Mesenchymal stem cell (in vitro differentiated cells and primary cell): ENCODE data around the gene MNX1.
A peak's percentile ranks its signal among the peaks of the same experiment; 100 is the strongest.

Source experiments
- DNase-seq: peaks from one replicate; pipeline ENCODE4 v3.0.0-alpha.2; 2013
- H2AFZ ChIP-seq: one replicate; pipeline ENCODE4 v1.6.1; 2013; ENCODE audit warnings: low read depth, mild to moderate bottlenecking, control low read depth, inconsistent platforms, low read length, moderate library complexity
- H2AK5ac ChIP-seq: 2 replicates; pipeline ENCODE4 v1.6.1; 2013; ENCODE audit warnings: low read length, moderate library complexity, mild to moderate bottlenecking, inconsistent platforms; ENCODE audit not compliant: severe bottlenecking
- H2BK120ac ChIP-seq: one replicate; pipeline ENCODE4 v1.6.1; 2013; ENCODE audit warnings: low read depth, mild to moderate bottlenecking, inconsistent platforms, low read length, moderate library complexity
- H2BK12ac ChIP-seq, 2 experiments: one replicate each; pipeline ENCODE4 v1.6.1; 2013; ENCODE audit warnings: inconsistent platforms in 2 of 2, low read length in 2 of 2, mild to moderate bottlenecking in 2 of 2, moderate library complexity in 2 of 2, control low read depth in 1 of 2
- H2BK15ac ChIP-seq: one replicate; pipeline ENCODE4 v1.6.1; 2013; ENCODE audit warnings: mild to moderate bottlenecking, low read depth, inconsistent platforms; ENCODE audit not compliant: poor library complexity, severe bottlenecking
- H2BK5ac ChIP-seq: 2 replicates; pipeline ENCODE4 v1.6.1; 2013; ENCODE audit warnings: low read depth, mild to moderate bottlenecking, low read length, control low read depth, inconsistent platforms; ENCODE audit not compliant: poor library complexity, severe bottlenecking
- H3K14ac ChIP-seq, 2 experiments: one replicate each; pipeline ENCODE4 v1.6.1; 2013; ENCODE audit warnings: inconsistent platforms in 2 of 2, low read length in 2 of 2, control low read depth in 1 of 2, mild to moderate bottlenecking in 1 of 2, moderate library complexity in 1 of 2
- H3K18ac ChIP-seq, 2 experiments: one replicate each; pipeline ENCODE4 v1.6.1; 2013; ENCODE audit warnings: inconsistent platforms in 2 of 2, low read length in 2 of 2, control low read depth in 1 of 2, low read depth in 1 of 2, mild to moderate bottlenecking in 1 of 2
- H3K23ac ChIP-seq, 2 experiments: one replicate each; pipeline ENCODE4 v1.6.1; 2013; ENCODE audit warnings: inconsistent platforms in 2 of 2, low read length in 2 of 2, mild to moderate bottlenecking in 2 of 2, moderate library complexity in 2 of 2, control low read depth in 1 of 2
- H3K27ac ChIP-seq: 2 replicates; pipeline ENCODE4 v1.5.1; 2013; ENCODE audit warnings: mild to moderate bottlenecking, moderate library complexity, low read length, control low read depth, inconsistent platforms; ENCODE audit not compliant: poor library complexity, severe bottlenecking
- H3K27me3 ChIP-seq, 2 experiments: 2 replicates each; pipeline versions ENCODE4 v1.6.1 to v1.7.0; 2013; ENCODE audit warnings: low read length in 2 of 2, mild to moderate bottlenecking in 2 of 2, moderate library complexity in 2 of 2, control low read depth in 1 of 2, inconsistent platforms in 1 of 2; ENCODE audit not compliant: control insufficient read depth in 1 of 2, insufficient read depth in 1 of 2
- H3K36me3 ChIP-seq, 2 experiments: 2 replicates each; pipeline versions ENCODE4 v1.6.1 to v1.7.0; 2013; ENCODE audit warnings: low read length in 2 of 2, control low read depth in 1 of 2, inconsistent platforms in 1 of 2, low read depth in 1 of 2, mild to moderate bottlenecking in 1 of 2; ENCODE audit not compliant: insufficient read depth in 2 of 2, control insufficient read depth in 1 of 2
- H3K4ac ChIP-seq, 2 experiments: one replicate each; pipeline ENCODE4 v1.6.1; 2013; ENCODE audit warnings: inconsistent platforms in 2 of 2, low read length in 2 of 2, mild to moderate bottlenecking in 2 of 2, moderate library complexity in 2 of 2, control low read depth in 1 of 2, low read depth in 1 of 2
- H3K4me1 ChIP-seq: 2 replicates; pipeline ENCODE4 v1.6.1; 2013; ENCODE audit warnings: low read depth, low read length, control low read depth; ENCODE audit not compliant: control insufficient read depth, insufficient read depth
- H3K4me2 ChIP-seq: 2 replicates; pipeline ENCODE4 v1.6.1; 2013; ENCODE audit warnings: low read length, mild to moderate bottlenecking, inconsistent platforms; ENCODE audit not compliant: poor library complexity, severe bottlenecking
- H3K4me3 ChIP-seq, 2 experiments: 2 replicates each; pipeline versions ENCODE4 v1.5.1 to v1.7.0; 2013; ENCODE audit warnings: low read length in 2 of 2, mild to moderate bottlenecking in 2 of 2, control low read depth in 1 of 2, low read depth in 1 of 2; ENCODE audit not compliant: insufficient read depth in 1 of 2
- H3K79me1 ChIP-seq: replicated peaks from 2 replicates; pipeline ENCODE4 v1.6.1; 2013; ENCODE audit warnings: mild to moderate bottlenecking, control low read depth, low read length, inconsistent platforms; ENCODE audit not compliant: poor library complexity, severe bottlenecking
- H3K9ac ChIP-seq: 2 replicates; pipeline ENCODE4 v1.7.0; 2013; ENCODE audit warnings: mild to moderate bottlenecking, low read length, moderate library complexity
- H3K9me3 ChIP-seq: 2 replicates; pipeline ENCODE4 v1.7.0; 2013; ENCODE audit warnings: mild to moderate bottlenecking, low read length; ENCODE audit not compliant: control insufficient read depth
- H4K8ac ChIP-seq: one replicate; pipeline ENCODE4 v1.6.1; 2013; ENCODE audit warnings: inconsistent platforms, mild to moderate bottlenecking, low read length, moderate library complexity
- H4K91ac ChIP-seq: one replicate; pipeline ENCODE4 v1.6.1; 2013; ENCODE audit warnings: mild to moderate bottlenecking, low read length, inconsistent platforms
- WGBS: methylation state at CpG from one replicate; pipeline ENCODE4 v1.1.7; 2013; ENCODE audit warnings: mixed read lengths; 5-methylcytosine and 5-hydroxymethylcytosine counted together

MNX1 gene

DNA sequence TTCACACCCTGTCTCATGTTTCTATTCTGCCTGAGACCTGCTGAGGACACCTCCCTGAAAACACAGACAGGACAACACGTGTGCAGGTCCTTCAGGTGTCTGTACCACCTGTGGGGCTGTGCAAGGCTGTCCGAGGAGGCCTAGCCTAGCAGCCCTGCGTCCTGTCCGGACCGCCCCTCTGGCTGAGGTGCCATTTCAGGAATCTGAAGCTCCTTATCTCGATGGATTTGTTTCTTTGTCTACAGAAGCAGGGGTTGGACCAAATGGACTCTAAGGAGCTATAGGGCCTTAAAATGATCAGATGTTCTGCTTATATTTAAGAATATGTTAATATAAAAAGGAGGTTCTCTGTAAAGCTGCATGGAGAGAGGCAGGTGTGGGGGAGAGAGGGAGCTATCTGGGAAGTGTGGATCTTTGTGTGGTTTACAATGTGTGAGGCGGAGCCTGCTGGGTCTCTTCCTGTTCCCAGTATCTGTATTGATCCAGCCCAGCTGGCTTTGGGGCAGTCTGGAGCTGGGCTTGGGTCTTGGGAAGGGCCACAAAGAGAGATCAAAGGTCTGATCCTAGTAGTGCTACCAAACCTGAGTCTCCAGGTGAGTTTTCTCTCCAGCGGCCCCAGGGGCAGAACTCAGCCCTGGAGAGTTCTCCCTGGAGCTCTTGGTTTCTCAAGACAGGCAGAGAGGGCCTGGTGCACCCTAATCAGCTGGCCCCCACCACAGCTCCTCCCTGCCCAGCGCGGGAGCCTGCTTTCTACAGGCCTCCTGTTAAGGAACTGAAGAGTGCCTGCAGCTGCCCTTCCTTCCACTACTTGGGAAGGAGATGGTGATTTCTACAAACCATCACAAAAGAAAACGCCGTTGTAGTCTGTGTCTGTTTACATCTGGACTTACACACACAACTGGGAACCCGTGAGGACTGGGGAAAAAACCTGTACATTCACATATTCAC is 3.4 kb upstream of the MNX1 start:
- H3K27me3 ChIP-seq = peaks cover 86 to 92% of the 10 kb centered on the region in 2 experiments
- H2BK5ac ChIP-seq = no peak overlapping the region
- no peak overlapping the region for H2BK120ac ChIP-seq
- no peaks in the 10 kb centered on the region for H3K36me3 ChIP-seq
- H3K14ac ChIP-seq = no peak overlapping the region
- no peak for DNase-seq
- no peak overlapping the region for H2AK5ac ChIP-seq
- no peaks in the 10 kb centered on the region for H3K79me1 ChIP-seq
- H2AFZ ChIP-seq = no peak overlapping the region
- no peak overlapping the region for H3K9ac ChIP-seq
- no peak overlapping the region for H3K4me2 ChIP-seq
- H3K4ac ChIP-seq = no peak overlapping the region
- H3K18ac ChIP-seq = no peak overlapping the region
- H2BK12ac ChIP-seq = no peak overlapping the region
- peaks cover 33% of the 10 kb centered on the region for H3K4me1 ChIP-seq
- WGBS = 17% methylated on average over 13 of the region's 13 CpGs
- no peak overlapping the region for H3K23ac ChIP-seq
- H3K27ac ChIP-seq = no peak overlapping the region
- H2BK15ac ChIP-seq = no peak overlapping the region
- no peak overlapping the region for H3K4me3 ChIP-seq
- H4K91ac ChIP-seq = no peak overlapping the region
- H3K9me3 ChIP-seq = no peaks in the 10 kb centered on the region
- H4K8ac ChIP-seq = no peak overlapping the region

DNA sequence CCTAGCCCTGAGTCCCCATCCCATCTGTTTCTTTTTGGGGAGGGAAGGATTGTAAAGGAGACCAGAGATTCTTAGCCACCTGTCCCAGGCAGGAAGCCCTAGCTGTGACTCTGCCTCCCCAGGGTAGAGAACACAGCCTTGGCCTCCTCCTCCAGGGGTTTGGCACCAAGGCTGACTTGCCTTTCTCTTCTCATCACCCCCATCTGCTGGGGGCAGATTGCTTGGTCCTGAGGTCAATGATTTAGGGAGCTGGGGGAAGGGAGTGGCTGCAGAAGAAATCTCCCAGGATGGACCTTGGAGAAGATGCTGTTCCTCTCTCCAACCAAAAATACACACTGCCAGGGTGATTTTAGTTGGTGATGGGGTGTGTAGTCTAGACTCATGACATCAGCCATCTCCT is 2.6 kb upstream of the MNX1 start:
- Histone ChIP-seq H3K4ac (no peak overlapping the region), H3K4me3 (no peak overlapping the region), H3K9ac (no peak overlapping the region), H3K79me1 (no peaks in the 10 kb centered on the region), H2BK12ac (no peak overlapping the region), H3K14ac (no peak overlapping the region), H4K8ac (no peak overlapping the region), H4K91ac (no peak overlapping the region), H2AK5ac (no peak overlapping the region), H2BK120ac (no peak overlapping the region), H3K23ac (no peak overlapping the region), H2BK5ac (no peak overlapping the region), H3K4me2 (no peak overlapping the region), H3K9me3 (no peaks in the 10 kb centered on the region), H3K27ac (no peak overlapping the region), H2BK15ac (no peak overlapping the region), H3K27me3 (peaks cover 86 to 92% of the 10 kb centered on the region in 2 experiments), H3K4me1 (peaks cover 32% of the 10 kb centered on the region), H3K36me3 (no peaks in the 10 kb centered on the region), H3K18ac (no peak overlapping the region), H2AFZ (no peak overlapping the region)
- DNase-seq = no peak

DNA sequence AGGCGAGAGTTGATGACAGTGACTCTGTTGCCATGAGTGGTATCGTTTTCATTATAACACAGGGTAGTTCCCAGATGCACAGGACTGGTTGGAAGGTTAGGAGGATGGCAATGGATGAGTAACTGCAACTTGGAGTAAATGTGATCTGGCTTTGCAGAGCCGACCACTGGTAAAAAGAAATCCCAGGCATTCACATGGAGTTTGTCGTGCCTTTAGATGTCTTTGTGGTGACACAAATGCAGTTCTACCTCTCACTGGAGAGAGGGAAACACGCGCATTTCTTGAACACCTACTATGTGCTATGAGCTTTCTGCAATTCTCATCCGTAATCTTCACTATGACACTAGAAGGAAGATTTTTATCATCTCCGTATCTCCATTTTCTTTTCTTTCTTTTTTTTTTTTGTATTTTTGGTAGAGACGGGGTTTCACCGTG is 1.7 kb upstream of the MNX1 start:
- Histone ChIP-seq H3K14ac (no peak overlapping the region), H3K9ac (no peak overlapping the region), H3K18ac (no peak overlapping the region), H3K36me3 (no peaks in the 10 kb centered on the region), H2BK5ac (no peak overlapping the region), H3K4me3 (no peak overlapping the region), H2BK15ac (no peak overlapping the region), H2AK5ac (no peak overlapping the region), H3K23ac (no peak overlapping the region), H2AFZ (no peak overlapping the region), H3K9me3 (no peaks in the 10 kb centered on the region), H2BK12ac (no peak overlapping the region), H3K4ac (no peak overlapping the region), H3K79me1 (no peaks in the 10 kb centered on the region), H4K91ac (no peak overlapping the region), H3K4me1 (peaks cover 29% of the 10 kb centered on the region), H3K27ac (no peak overlapping the region), H4K8ac (no peak overlapping the region), H2BK120ac (no peak overlapping the region), H3K4me2 (no peak overlapping the region), H3K27me3 (peaks cover 86 to 92% of the 10 kb centered on the region in 2 experiments)
- no peak for DNase-seq
- WGBS = 17% methylated on average over 7 of the region's 10 CpGs

DNA sequence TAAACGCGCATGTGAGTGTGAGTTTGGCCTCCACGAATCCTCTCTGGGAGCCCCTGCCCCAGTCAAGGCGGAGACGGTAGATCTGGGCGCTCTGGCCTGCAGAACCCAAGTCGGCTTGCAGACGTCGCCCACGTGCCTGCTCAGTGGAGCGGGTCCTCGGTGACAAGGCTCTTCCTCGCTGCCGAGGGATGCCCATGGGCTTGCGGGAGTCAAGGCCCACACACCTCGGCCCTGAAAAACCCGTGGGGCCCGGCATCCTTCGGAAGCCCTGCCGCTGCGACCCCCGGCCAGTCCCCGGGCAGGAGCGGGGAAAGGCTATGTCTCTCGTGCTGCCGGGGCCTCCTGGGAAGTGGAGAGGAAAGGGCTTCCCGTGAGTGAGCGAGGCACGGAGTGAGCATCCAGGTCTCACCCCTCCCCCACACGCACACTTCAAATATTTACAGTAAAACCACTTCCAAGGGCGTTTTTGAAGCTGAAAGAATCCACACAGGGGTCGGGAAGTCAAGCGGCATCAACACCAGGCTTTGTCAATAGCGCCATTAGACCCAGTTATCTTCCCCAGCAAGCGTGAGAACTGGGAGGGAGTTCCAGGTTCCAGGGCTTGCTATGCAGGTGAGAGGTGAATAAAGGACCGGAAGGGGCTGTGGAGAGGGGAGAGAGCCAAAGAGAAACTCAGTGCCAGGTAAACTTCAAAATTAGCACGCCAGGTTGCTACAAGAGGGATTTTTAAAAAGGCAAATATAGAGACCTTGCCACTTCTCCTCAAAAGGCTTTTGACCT is 1.1 kb upstream of the MNX1 start:
- DNase-seq = no peak
- H3K23ac ChIP-seq = peak overlapping the region in 1 of 2 experiments; percentile 15
- no peak overlapping the region for H3K18ac ChIP-seq
- no peak overlapping the region for H2BK12ac ChIP-seq
- WGBS = 1% methylated on average over 20 of the region's 37 CpGs
- H3K79me1 ChIP-seq = no peaks in the 10 kb centered on the region
- H4K8ac ChIP-seq = no peak overlapping the region
- H3K4me1 ChIP-seq = peaks cover 29% of the 10 kb centered on the region
- H3K4me2 ChIP-seq = peak overlapping the region; percentile 79
- H3K9ac ChIP-seq = no peak overlapping the region
- no peak overlapping the region for H2AFZ ChIP-seq
- H2BK5ac ChIP-seq = no peak overlapping the region
- H4K91ac ChIP-seq = no peak overlapping the region
- no peak overlapping the region for H2BK120ac ChIP-seq
- no peak overlapping the region for H3K14ac ChIP-seq
- no peak overlapping the region for H3K27ac ChIP-seq
- H2BK15ac ChIP-seq = no peak overlapping the region
- no peak overlapping the region for H2AK5ac ChIP-seq
- H3K9me3 ChIP-seq = no peaks in the 10 kb centered on the region
- peaks cover 86 to 92% of the 10 kb centered on the region in 2 experiments for H3K27me3 ChIP-seq
- H3K4ac ChIP-seq = no peak overlapping the region
- H3K4me3 ChIP-seq = no peak overlapping the region
- no peaks in the 10 kb centered on the region for H3K36me3 ChIP-seq
